ENCODE results near the gene MED27.

DNA sequence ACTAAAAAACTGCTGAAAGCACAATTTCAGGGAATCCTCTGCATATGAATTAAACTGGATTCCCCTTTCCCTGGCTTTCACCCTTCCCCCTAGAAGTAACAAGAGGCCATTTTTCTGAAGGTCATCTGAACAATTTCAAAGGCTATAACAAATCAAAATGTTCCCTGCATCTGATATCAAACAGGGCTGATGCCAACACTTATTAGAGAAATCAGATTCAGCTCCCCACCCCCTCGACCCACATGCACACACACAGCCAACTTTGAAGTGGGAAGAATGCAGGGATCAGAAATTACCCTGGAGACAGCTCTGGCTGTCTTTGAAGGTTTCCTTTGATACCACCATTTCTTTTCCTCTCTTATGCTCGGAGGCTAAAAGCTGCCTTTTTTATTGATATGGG, 190.7 kb downstream of the MED27 start:
- TF ChIP-seq, protein P1, sequence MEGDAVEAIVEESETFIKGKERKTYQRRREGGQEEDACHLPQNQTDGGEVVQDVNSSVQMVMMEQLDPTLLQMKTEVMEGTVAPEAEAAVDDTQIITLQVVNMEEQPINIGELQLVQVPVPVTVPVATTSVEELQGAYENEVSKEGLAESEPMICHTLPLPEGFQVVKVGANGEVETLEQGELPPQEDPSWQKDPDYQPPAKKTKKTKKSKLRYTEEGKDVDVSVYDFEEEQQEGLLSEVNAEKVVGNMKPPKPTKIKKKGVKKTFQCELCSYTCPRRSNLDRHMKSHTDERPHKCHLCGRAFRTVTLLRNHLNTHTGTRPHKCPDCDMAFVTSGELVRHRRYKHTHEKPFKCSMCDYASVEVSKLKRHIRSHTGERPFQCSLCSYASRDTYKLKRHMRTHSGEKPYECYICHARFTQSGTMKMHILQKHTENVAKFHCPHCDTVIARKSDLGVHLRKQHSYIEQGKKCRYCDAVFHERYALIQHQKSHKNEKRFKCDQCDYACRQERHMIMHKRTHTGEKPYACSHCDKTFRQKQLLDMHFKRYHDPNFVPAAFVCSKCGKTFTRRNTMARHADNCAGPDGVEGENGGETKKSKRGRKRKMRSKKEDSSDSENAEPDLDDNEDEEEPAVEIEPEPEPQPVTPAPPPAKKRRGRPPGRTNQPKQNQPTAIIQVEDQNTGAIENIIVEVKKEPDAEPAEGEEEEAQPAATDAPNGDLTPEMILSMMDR (conservative IDR thresholded peaks at IDR 0.05; ENCODE audit: low read depth, low read length): no peak
- TF ChIP-seq EZH2phosphoT487 (IDR thresholded peaks at IDR 0.05; ENCODE audit: borderline replicate concordance, low read length): no peak
